ENCODE measurements around the gene WSCD2. TPM values are rescaled to one million over a fixed set of nuclear protein-coding genes. Genes with fewer than 3 reads are reported as not detected.

WSCD2 gene
- total RNA-seq, 1 donor from 2014 or later, result 0.86 TPM

- Mint-ChIP-seq H3K36me3 (ENCODE audit: unreplicated experiment) (no peaks in the 10 kb centered on the region), H3K27ac (ENCODE audit: unreplicated experiment) (no peak overlapping the region), H3K27me3 (ENCODE audit: unreplicated experiment) (peaks cover 15% of the 10 kb centered on the region), H3K4me1 (ENCODE audit: unreplicated experiment) (no peaks in the 10 kb centered on the region), H3K9me3 (ENCODE audit: unreplicated experiment) (no peaks in the 10 kb centered on the region), H3K4me3 (ENCODE audit: unreplicated experiment) (no peak overlapping the region)
- TF ChIP-seq CTCF (IDR thresholded peaks at IDR 0.05), result no peak
- DNase-seq (ENCODE audit: extremely low spot score, unreplicated experiment), result no peak
These were observed 124.5 kb downstream of the WSCD2 start for GRCh38 chr12:108253540-108253939.

GRCh38 chr12:108254030-108254429 is 124.9 kb downstream of the WSCD2 start:
- no peaks in the 10 kb centered on the region for H3K36me3 Mint-ChIP-seq (ENCODE audit: unreplicated experiment)
- H3K4me3 Mint-ChIP-seq (ENCODE audit: unreplicated experiment), result no peak overlapping the region
- no peaks in the 10 kb centered on the region for H3K9me3 Mint-ChIP-seq (ENCODE audit: unreplicated experiment)
- DNase-seq (ENCODE audit: extremely low spot score, unreplicated experiment), result no peak
- peaks cover 15% of the 10 kb centered on the region for H3K27me3 Mint-ChIP-seq (ENCODE audit: unreplicated experiment)
- H3K27ac Mint-ChIP-seq (ENCODE audit: unreplicated experiment), result no peak overlapping the region
- H3K4me1 Mint-ChIP-seq (ENCODE audit: unreplicated experiment), result no peaks in the 10 kb centered on the region
- no peak for TF ChIP-seq CTCF (IDR thresholded peaks at IDR 0.05)

- no peak overlapping the region for H3K4me3 Mint-ChIP-seq (ENCODE audit: unreplicated experiment)
- H3K36me3 Mint-ChIP-seq (ENCODE audit: unreplicated experiment), result no peaks in the 10 kb centered on the region
- no peaks in the 10 kb centered on the region for H3K4me1 Mint-ChIP-seq (ENCODE audit: unreplicated experiment)
- DNase-seq (ENCODE audit: extremely low spot score, unreplicated experiment), result no peak
- no peak for TF ChIP-seq CTCF (IDR thresholded peaks at IDR 0.05)
- peaks cover 15% of the 10 kb centered on the region for H3K27me3 Mint-ChIP-seq (ENCODE audit: unreplicated experiment)
- no peak overlapping the region for H3K27ac Mint-ChIP-seq (ENCODE audit: unreplicated experiment)
- peaks cover under 1% of the 10 kb centered on the region for H3K9me3 Mint-ChIP-seq (ENCODE audit: unreplicated experiment)
These were observed 125.6 kb downstream of the WSCD2 start for GRCh38 chr12:108254517-108255251.

DNA sequence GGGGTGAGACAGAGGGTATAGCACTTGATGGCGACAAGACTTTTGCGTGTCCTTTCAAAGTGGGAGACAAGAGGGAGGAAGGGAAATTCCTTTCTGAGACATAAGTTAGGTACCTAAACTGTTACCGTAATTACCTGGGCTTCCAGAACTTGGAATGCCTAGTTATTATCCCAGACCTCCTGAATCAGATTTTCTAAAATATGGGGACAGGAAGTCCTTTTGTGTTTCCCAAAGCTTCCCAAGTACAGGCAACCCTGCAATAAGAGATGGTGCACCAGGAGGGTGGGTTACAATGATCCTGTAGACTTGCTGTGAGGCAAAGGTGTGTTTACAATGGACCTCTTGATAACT is 126.1 kb downstream of the WSCD2 start:
- Mint-ChIP-seq H3K4me1 (ENCODE audit: unreplicated experiment) (no peaks in the 10 kb centered on the region), H3K36me3 (ENCODE audit: unreplicated experiment) (no peaks in the 10 kb centered on the region), H3K27ac (ENCODE audit: unreplicated experiment) (no peak overlapping the region), H3K9me3 (ENCODE audit: unreplicated experiment) (peaks cover 6% of the 10 kb centered on the region), H3K27me3 (ENCODE audit: unreplicated experiment) (peaks cover 15% of the 10 kb centered on the region), H3K4me3 (ENCODE audit: unreplicated experiment) (no peak overlapping the region)
- no peak for TF ChIP-seq CTCF (IDR thresholded peaks at IDR 0.05)
- no peak for DNase-seq (ENCODE audit: extremely low spot score, unreplicated experiment)

GRCh38 chr12:108257004-108257403 is 127.9 kb downstream of the WSCD2 start:
- no peak overlapping the region for H3K27ac Mint-ChIP-seq (ENCODE audit: unreplicated experiment)
- no peaks in the 10 kb centered on the region for H3K4me1 Mint-ChIP-seq (ENCODE audit: unreplicated experiment)
- H3K9me3 Mint-ChIP-seq (ENCODE audit: unreplicated experiment), result peaks cover 23% of the 10 kb centered on the region
- DNase-seq (ENCODE audit: extremely low spot score, unreplicated experiment), result no peak
- H3K36me3 Mint-ChIP-seq (ENCODE audit: unreplicated experiment), result no peaks in the 10 kb centered on the region
- H3K4me3 Mint-ChIP-seq (ENCODE audit: unreplicated experiment), result no peak overlapping the region
- no peak for TF ChIP-seq CTCF (IDR thresholded peaks at IDR 0.05)
- H3K27me3 Mint-ChIP-seq (ENCODE audit: unreplicated experiment), result peaks cover 15% of the 10 kb centered on the region

Data from osteocyte (in vitro differentiated cells).